ENCODE results near the gene GNB1L. TPM values are rescaled to one million over a fixed set of nuclear protein-coding genes. Genes with fewer than 3 reads are reported as not detected.

Gene GNB1L
- total RNA-seq, 1 experiment from 2014 or later: 17.9 TPM

DNA sequence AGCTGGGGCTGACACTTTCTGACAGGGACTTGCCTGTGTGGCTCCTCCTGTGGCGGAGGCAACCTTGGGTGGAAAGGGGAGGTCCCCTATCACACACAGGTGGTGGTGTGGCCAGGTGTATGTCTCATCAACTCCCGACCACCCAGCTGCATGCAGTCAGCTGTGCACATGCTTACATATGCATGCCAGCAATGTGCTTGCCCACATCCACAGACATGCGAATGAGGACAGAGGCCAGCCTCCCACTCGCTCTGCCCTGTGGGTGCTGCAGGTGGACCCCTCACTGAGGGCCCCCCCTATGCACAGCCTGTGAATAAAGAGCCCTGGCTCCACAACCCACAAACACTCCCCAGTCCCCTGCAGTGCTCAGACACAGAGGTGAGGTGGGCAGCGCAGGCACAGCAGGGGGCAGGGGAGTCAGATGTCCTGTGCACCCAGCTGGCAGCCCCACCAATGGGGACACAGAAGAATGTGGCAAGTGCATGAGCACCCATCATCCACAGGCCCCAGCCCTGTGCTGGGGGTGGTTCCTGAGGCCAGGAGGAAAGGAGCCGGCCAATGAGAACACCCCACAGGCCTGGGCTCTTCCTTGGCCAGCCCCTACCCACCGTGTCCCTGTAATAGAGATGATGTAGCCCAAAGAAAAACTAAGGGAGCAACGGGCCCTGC lies 9.5 kb downstream of the GNB1L start:
- intact Hi-C loops (cut with micrococcal nuclease; ENCODE audit: unreplicated experiment): no loop called here
- peaks cover 8% of the 10 kb centered on the region for H3K36me3 ChIP-seq (ENCODE audit: insufficient read depth, low read length, poor library complexity, severe bottlenecking)
- H3K9me3 ChIP-seq (ENCODE audit: low read depth, low read length, poor library complexity, severe bottlenecking): no peaks in the 10 kb centered on the region
- CTCF ChIA-PET: interaction anchor here (0.6 kb wide), 1 partner anchor 121 kb away, joined by 4 read pairs; no protein-coding TSS in a partner anchor
- no peaks in the 10 kb centered on the region for H3K27me3 ChIP-seq (replicated peaks; ENCODE audit: insufficient read depth, low read depth, low read length, poor library complexity)
- H3K4me3 ChIP-seq (ENCODE audit: low read depth, low read length, poor library complexity, severe bottlenecking): no peak overlapping the region
- no peak overlapping the region for H3K27ac ChIP-seq (ENCODE audit: low read depth, low read length, poor library complexity, severe bottlenecking)
- POLR2A ChIA-PET (ENCODE audit: low non-redundant PET): no interaction called here
- H3K4me1 ChIP-seq (ENCODE audit: insufficient read depth, low read length, poor library complexity, severe bottlenecking): no peaks in the 10 kb centered on the region
- BruUV-seq (replicated peaks): no TSS peak
- TF ChIP-seq, protein P1, sequence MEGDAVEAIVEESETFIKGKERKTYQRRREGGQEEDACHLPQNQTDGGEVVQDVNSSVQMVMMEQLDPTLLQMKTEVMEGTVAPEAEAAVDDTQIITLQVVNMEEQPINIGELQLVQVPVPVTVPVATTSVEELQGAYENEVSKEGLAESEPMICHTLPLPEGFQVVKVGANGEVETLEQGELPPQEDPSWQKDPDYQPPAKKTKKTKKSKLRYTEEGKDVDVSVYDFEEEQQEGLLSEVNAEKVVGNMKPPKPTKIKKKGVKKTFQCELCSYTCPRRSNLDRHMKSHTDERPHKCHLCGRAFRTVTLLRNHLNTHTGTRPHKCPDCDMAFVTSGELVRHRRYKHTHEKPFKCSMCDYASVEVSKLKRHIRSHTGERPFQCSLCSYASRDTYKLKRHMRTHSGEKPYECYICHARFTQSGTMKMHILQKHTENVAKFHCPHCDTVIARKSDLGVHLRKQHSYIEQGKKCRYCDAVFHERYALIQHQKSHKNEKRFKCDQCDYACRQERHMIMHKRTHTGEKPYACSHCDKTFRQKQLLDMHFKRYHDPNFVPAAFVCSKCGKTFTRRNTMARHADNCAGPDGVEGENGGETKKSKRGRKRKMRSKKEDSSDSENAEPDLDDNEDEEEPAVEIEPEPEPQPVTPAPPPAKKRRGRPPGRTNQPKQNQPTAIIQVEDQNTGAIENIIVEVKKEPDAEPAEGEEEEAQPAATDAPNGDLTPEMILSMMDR (conservative IDR thresholded peaks at IDR 0.05; ENCODE audit: low read depth, low read length): no peak
- TF ChIP-seq EZH2 (IDR thresholded peaks at IDR 0.05; ENCODE audit: borderline replicate concordance, low read depth, low read length, poor library complexity, severe bottlenecking): no peak
- no peak for DNase-seq (ENCODE audit: low spot score)

GRCh38 chr22:19844377-19845053 lies 10.2 kb downstream of the GNB1L start:
- TF ChIP-seq, protein P1 (conservative IDR thresholded peaks at IDR 0.05; ENCODE audit: low read depth, low read length): no peak
- no peak for TF ChIP-seq EZH2 (IDR thresholded peaks at IDR 0.05; ENCODE audit: borderline replicate concordance, low read depth, low read length, poor library complexity, severe bottlenecking)
- H3K27ac ChIP-seq (ENCODE audit: low read depth, low read length, poor library complexity, severe bottlenecking): no peak overlapping the region
- BruUV-seq (replicated peaks): no TSS peak
- ChIA-PET POLR2A (ENCODE audit: low non-redundant PET) (no interaction called here), CTCF (interaction anchor here (0.6 kb wide), 1 partner anchor 122 kb away, joined by 4 read pairs; no protein-coding TSS in a partner anchor)
- H3K4me1 ChIP-seq (ENCODE audit: insufficient read depth, low read length, poor library complexity, severe bottlenecking): no peaks in the 10 kb centered on the region
- intact Hi-C loops (cut with micrococcal nuclease; ENCODE audit: unreplicated experiment): no loop called here
- H3K9me3 ChIP-seq (ENCODE audit: low read depth, low read length, poor library complexity, severe bottlenecking): no peaks in the 10 kb centered on the region
- DNase-seq (ENCODE audit: low spot score): no peak
- no peaks in the 10 kb centered on the region for H3K27me3 ChIP-seq (replicated peaks; ENCODE audit: insufficient read depth, low read depth, low read length, poor library complexity)
- no peak overlapping the region for H3K4me3 ChIP-seq (ENCODE audit: low read depth, low read length, poor library complexity, severe bottlenecking)
- H3K36me3 ChIP-seq (ENCODE audit: insufficient read depth, low read length, poor library complexity, severe bottlenecking): peaks cover 5% of the 10 kb centered on the region

GRCh38 chr22:19843857-19844376 lies 10.8 kb downstream of the GNB1L start:
- intact Hi-C loops (cut with micrococcal nuclease; ENCODE audit: unreplicated experiment): no loop called here
- ChIA-PET CTCF (no interaction called here), POLR2A (ENCODE audit: low non-redundant PET) (no interaction called here)
- no peak overlapping the region for H3K27ac ChIP-seq (ENCODE audit: low read depth, low read length, poor library complexity, severe bottlenecking)
- H3K4me1 ChIP-seq (ENCODE audit: insufficient read depth, low read length, poor library complexity, severe bottlenecking): no peaks in the 10 kb centered on the region
- TF ChIP-seq, protein P1 (conservative IDR thresholded peaks at IDR 0.05; ENCODE audit: low read depth, low read length): no peak
- no peak for TF ChIP-seq EZH2 (IDR thresholded peaks at IDR 0.05; ENCODE audit: borderline replicate concordance, low read depth, low read length, poor library complexity, severe bottlenecking)
- H3K36me3 ChIP-seq (ENCODE audit: insufficient read depth, low read length, poor library complexity, severe bottlenecking): peaks cover 5% of the 10 kb centered on the region
- no peaks in the 10 kb centered on the region for H3K27me3 ChIP-seq (replicated peaks; ENCODE audit: insufficient read depth, low read depth, low read length, poor library complexity)
- DNase-seq (ENCODE audit: low spot score): no peak
- H3K9me3 ChIP-seq (ENCODE audit: low read depth, low read length, poor library complexity, severe bottlenecking): no peaks in the 10 kb centered on the region
- no peak overlapping the region for H3K4me3 ChIP-seq (ENCODE audit: low read depth, low read length, poor library complexity, severe bottlenecking)
- no TSS peak for BruUV-seq (replicated peaks)

Data from A673 (cell line).